ENCODE results near the gene C2orf92.

DNA sequence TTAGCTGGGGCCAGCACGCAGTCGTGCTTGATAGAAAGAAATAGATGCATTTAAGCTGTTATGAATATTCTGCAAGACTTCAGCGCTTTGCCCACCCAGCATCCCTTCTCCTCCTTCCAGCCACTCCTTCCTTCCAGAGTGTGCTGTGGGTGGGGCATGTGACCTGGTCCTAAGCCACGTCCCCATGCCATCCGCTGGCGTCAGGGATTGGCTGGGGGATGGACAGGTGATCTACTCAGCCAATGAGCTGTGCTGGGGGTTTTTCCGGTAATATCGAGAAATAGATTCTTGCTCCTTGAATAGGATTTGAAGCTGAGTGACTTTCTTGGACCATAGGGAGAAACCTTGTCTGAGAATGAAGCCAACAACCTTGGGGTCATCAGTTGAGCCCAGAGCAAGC, 39.1 kb downstream of the C2orf92 start:
- TF ChIP-seq GATA2 (IDR thresholded peaks at IDR 0.05; ENCODE audit: low read depth, low read length) (no peak), GATA3 (IDR thresholded peaks at IDR 0.05; ENCODE audit: low read depth, low read length) (no peak)
